ENCODE measurements around the gene DCC. TPM values are rescaled to one million over a fixed set of nuclear protein-coding genes. Genes with fewer than 3 reads are reported as not detected.

The DCC gene
- total and polyA plus RNA-seq, 2 donors (not counting 1 experiment from before 2014, with no cell fraction given): 0.14 TPM; not detected in 1

GRCh38 chr18:52441794-52442193, 101.8 kb downstream of the DCC start:
- no peak for TF ChIP-seq CTCF (conservative IDR thresholded peaks at IDR 0.05 in 1 of 2, IDR thresholded peaks at IDR 0.05 in 1 of 2; ENCODE audit: low read depth in 1 of 2, low read length in 2 of 2)
- TF ChIP-seq EZH2 (IDR thresholded peaks at IDR 0.05; ENCODE audit: low read length, missing control alignments): no peak
- H3K4me3 ChIP-seq (replicated peaks in 1 of 4; ENCODE audit: control extremely low read depth in 1 of 4, insufficient read depth in 1 of 4, low read depth in 3 of 4, low read length in 4 of 4): no peak overlapping the region
- no peaks in the 10 kb centered on the region for H3K4me1 ChIP-seq (ENCODE audit: control insufficient read depth, extremely low read depth, insufficient read depth, low read length)
- no peaks in the 10 kb centered on the region for H4K20me1 ChIP-seq (ENCODE audit: control insufficient read depth, extremely low read depth, insufficient read depth, low read length)
- no peak overlapping the region for H3K27ac ChIP-seq (ENCODE audit: insufficient read depth, low read length)
- H3K9ac ChIP-seq (ENCODE audit: insufficient read depth, low read length): no peak overlapping the region
- H3K36me3 ChIP-seq (ENCODE audit: control insufficient read depth, insufficient read depth, low read length): no peaks in the 10 kb centered on the region
- DNase-seq (ENCODE audit: low read depth in 2 of 2): no peak
- H3K4me2 ChIP-seq (ENCODE audit: extremely low read depth, insufficient read depth, low read length): no peak overlapping the region
- no peak overlapping the region for H2AFZ ChIP-seq (ENCODE audit: low read length)
- H3K9me3 ChIP-seq (ENCODE audit: control insufficient read depth, insufficient read depth, low read depth, low read length): no peaks in the 10 kb centered on the region
- H3K27me3 ChIP-seq (ENCODE audit: control insufficient read depth, insufficient read depth, low read length): no peaks in the 10 kb centered on the region
- H3K79me2 ChIP-seq (ENCODE audit: control insufficient read depth, insufficient read depth, low read length): no peaks in the 10 kb centered on the region

GRCh38 chr18:52442686-52443085, 102.7 kb downstream of the DCC start:
- no peaks in the 10 kb centered on the region for H3K27me3 ChIP-seq (ENCODE audit: control insufficient read depth, insufficient read depth, low read length)
- no peak overlapping the region for H3K4me2 ChIP-seq (ENCODE audit: extremely low read depth, insufficient read depth, low read length)
- no peak overlapping the region for H3K9ac ChIP-seq (ENCODE audit: insufficient read depth, low read length)
- H3K4me1 ChIP-seq (ENCODE audit: control insufficient read depth, extremely low read depth, insufficient read depth, low read length): no peaks in the 10 kb centered on the region
- H2AFZ ChIP-seq (ENCODE audit: low read length): no peak overlapping the region
- no peak for DNase-seq (ENCODE audit: low read depth in 2 of 2)
- H3K79me2 ChIP-seq (ENCODE audit: control insufficient read depth, insufficient read depth, low read length): no peaks in the 10 kb centered on the region
- no peaks in the 10 kb centered on the region for H4K20me1 ChIP-seq (ENCODE audit: control insufficient read depth, extremely low read depth, insufficient read depth, low read length)
- no peaks in the 10 kb centered on the region for H3K9me3 ChIP-seq (ENCODE audit: control insufficient read depth, insufficient read depth, low read depth, low read length)
- H3K4me3 ChIP-seq (replicated peaks in 1 of 4; ENCODE audit: control extremely low read depth in 1 of 4, insufficient read depth in 1 of 4, low read depth in 3 of 4, low read length in 4 of 4): no peak overlapping the region
- TF ChIP-seq EZH2 (IDR thresholded peaks at IDR 0.05; ENCODE audit: low read length, missing control alignments): no peak
- no peak for TF ChIP-seq CTCF (conservative IDR thresholded peaks at IDR 0.05 in 1 of 2, IDR thresholded peaks at IDR 0.05 in 1 of 2; ENCODE audit: low read depth in 1 of 2, low read length in 2 of 2)
- no peak overlapping the region for H3K27ac ChIP-seq (ENCODE audit: insufficient read depth, low read length)
- H3K36me3 ChIP-seq (ENCODE audit: control insufficient read depth, insufficient read depth, low read length): no peaks in the 10 kb centered on the region

GRCh38 chr18:52451256-52451655, 111.3 kb downstream of the DCC start:
- no peaks in the 10 kb centered on the region for H3K27me3 ChIP-seq (ENCODE audit: control insufficient read depth, insufficient read depth, low read length)
- no peaks in the 10 kb centered on the region for H3K9me3 ChIP-seq (ENCODE audit: control insufficient read depth, insufficient read depth, low read depth, low read length)
- no peak for DNase-seq (ENCODE audit: low read depth in 2 of 2)
- H3K4me2 ChIP-seq (ENCODE audit: extremely low read depth, insufficient read depth, low read length): no peak overlapping the region
- no peak for TF ChIP-seq EZH2 (IDR thresholded peaks at IDR 0.05; ENCODE audit: low read length, missing control alignments)
- TF ChIP-seq CTCF (conservative IDR thresholded peaks at IDR 0.05 in 1 of 2, IDR thresholded peaks at IDR 0.05 in 1 of 2; ENCODE audit: low read depth in 1 of 2, low read length in 2 of 2): no peak
- no peaks in the 10 kb centered on the region for H3K36me3 ChIP-seq (ENCODE audit: control insufficient read depth, insufficient read depth, low read length)
- no peak overlapping the region for H3K4me3 ChIP-seq (replicated peaks in 1 of 4; ENCODE audit: control extremely low read depth in 1 of 4, insufficient read depth in 1 of 4, low read depth in 3 of 4, low read length in 4 of 4)
- H4K20me1 ChIP-seq (ENCODE audit: control insufficient read depth, extremely low read depth, insufficient read depth, low read length): no peaks in the 10 kb centered on the region
- no peak overlapping the region for H3K27ac ChIP-seq (ENCODE audit: insufficient read depth, low read length)
- H2AFZ ChIP-seq (ENCODE audit: low read length): no peak overlapping the region
- H3K9ac ChIP-seq (ENCODE audit: insufficient read depth, low read length): no peak overlapping the region
- no peaks in the 10 kb centered on the region for H3K4me1 ChIP-seq (ENCODE audit: control insufficient read depth, extremely low read depth, insufficient read depth, low read length)
- H3K79me2 ChIP-seq (ENCODE audit: control insufficient read depth, insufficient read depth, low read length): no peaks in the 10 kb centered on the region

Data from fibroblast of lung (primary cell).